Activated naive CD8-positive, alpha-beta T cell (primary cell): ENCODE measurements around the gene NLGN1.

Source experiments
- H3K27ac Mint-ChIP-seq: one replicate; pipeline ENCODE4 v1.8.0; 2021; ENCODE audit warnings: mixed read lengths
- H3K27me3 Mint-ChIP-seq: one replicate; pipeline ENCODE4 v1.8.0; 2021; ENCODE audit warnings: mixed read lengths
- H3K36me3 Mint-ChIP-seq: one replicate; pipeline ENCODE4 v1.8.0; 2021; ENCODE audit warnings: mixed read lengths
- H3K4me1 Mint-ChIP-seq: one replicate; pipeline ENCODE4 v1.8.0; 2021; ENCODE audit warnings: low read depth, mixed read lengths
- H3K4me3 Mint-ChIP-seq: one replicate; pipeline ENCODE4 v1.8.0; 2021; ENCODE audit warnings: mild to moderate bottlenecking, mixed read lengths
- H3K9me3 Mint-ChIP-seq: one replicate; pipeline ENCODE4 v1.8.0; 2021; ENCODE audit warnings: low read depth, mixed read lengths

The NLGN1 gene

DNA sequence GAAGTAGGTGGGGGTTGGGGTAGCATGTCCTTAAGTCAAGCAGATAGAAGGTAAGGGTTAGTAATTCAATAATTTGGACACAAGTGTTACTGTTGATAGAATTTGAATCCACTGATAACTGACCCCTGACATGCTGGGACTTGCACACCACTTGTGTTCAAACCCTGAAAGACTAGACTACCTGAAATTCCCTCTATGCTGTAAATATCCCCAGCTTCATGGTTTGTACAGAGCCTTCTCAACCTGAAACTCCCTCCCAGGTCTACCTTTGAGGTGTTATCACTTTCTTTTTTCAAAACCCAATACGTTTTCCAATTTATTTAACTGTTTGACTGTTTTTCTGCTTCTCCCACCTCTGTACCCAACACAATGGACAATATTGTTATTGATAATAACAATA lies 459.6 kb downstream of the NLGN1 start:
- Mint-ChIP-seq H3K4me1 (no peaks in the 10 kb centered on the region), H3K36me3 (no peaks in the 10 kb centered on the region), H3K4me3 (no peak overlapping the region), H3K27ac (no peak overlapping the region), H3K27me3 (no peaks in the 10 kb centered on the region), H3K9me3 (no peaks in the 10 kb centered on the region)

DNA sequence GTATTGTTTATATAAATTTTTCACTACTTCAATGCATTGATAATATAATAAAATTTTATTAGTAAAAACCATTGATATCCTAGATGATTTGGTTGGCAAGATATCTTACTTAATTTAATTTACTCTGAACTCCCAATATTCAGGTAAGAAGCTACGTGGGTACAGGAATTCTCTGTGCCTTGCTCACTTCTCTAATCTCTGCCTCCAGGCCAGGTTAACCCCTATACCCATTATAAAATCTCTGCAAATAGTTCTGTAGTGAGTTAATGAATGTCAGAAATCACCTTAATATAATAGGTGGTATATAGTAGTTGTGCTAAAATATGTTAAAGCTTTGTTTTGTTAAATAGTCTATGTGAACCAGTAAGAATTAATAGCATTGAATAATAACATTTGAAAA lies 465.2 kb downstream of the NLGN1 start:
- Mint-ChIP-seq H3K36me3 (no peaks in the 10 kb centered on the region), H3K9me3 (no peaks in the 10 kb centered on the region), H3K27me3 (no peaks in the 10 kb centered on the region), H3K4me3 (no peak overlapping the region), H3K27ac (no peak overlapping the region), H3K4me1 (no peaks in the 10 kb centered on the region)

DNA sequence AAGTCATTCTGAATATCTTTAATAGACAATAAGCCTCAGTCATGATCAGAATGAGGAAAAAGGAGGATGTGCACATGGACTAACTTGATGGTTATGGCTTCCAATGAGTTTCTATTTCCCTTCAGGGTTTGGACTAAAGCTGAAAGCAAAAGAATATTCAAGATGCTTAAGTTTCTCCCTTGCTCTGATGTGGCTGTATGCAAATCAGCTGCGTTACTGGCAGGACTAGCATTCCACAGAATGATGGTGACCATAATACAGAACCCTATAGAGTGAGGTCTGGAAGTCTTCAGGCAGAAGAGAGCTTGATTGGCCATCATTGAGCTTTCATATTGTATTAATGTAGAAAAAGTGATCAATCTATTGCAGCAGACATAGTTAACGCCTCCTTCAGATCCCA lies 466.0 kb downstream of the NLGN1 start:
- Mint-ChIP-seq H3K27me3 (no peaks in the 10 kb centered on the region), H3K9me3 (no peaks in the 10 kb centered on the region), H3K4me3 (no peak overlapping the region), H3K27ac (no peak overlapping the region), H3K4me1 (no peaks in the 10 kb centered on the region), H3K36me3 (no peaks in the 10 kb centered on the region)

DNA sequence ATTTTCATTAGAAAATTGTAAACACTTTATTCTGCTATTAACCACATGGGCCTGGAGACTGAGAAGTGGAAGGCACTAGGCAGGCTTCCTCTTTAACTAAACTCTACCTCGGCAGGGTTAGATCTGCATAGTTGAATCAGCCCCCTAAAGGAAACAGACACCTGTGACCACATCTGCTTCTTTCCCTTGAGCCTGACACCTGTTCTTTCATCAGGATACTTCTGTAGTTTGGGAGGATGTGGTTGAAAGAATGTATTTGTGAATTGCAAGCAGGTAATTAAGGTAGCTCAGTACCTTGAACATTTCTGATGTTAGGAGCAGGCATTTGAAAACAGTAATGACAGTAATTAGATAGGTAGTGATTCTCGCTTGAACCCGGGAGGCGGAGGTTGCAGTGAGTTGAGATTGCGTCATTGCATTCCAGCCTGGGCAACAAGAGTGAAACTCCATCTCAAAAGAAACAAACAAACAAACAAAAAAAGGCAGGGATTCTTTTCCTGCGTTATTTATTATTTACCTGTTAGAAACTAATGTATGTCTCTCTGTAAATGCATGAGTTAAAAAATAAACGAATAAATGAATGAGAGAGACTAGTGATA lies 468.5 kb downstream of the NLGN1 start:
- Mint-ChIP-seq H3K9me3 (no peaks in the 10 kb centered on the region), H3K36me3 (no peaks in the 10 kb centered on the region), H3K4me3 (no peak overlapping the region), H3K4me1 (no peaks in the 10 kb centered on the region), H3K27me3 (no peaks in the 10 kb centered on the region), H3K27ac (no peak overlapping the region)

DNA sequence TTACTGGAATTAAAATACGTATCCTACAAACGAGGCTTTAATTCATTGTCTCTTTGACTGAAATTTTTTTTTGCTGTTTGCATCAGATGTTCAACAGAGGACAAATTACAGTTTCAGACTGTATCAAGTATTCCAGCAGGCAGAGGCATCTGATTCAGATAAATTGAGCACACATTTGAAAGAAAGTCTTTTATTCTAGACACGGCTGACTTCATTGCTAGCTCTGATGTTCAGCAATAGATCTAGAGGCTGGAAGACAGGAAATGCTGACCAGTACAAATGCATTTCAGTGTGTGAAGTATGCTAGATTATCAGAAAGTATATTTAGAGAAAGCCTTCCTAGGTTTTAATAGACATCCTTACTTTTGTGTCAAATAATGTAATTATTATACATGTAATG lies 472.2 kb downstream of the NLGN1 start:
- Mint-ChIP-seq H3K9me3 (no peaks in the 10 kb centered on the region), H3K27ac (no peak overlapping the region), H3K27me3 (no peaks in the 10 kb centered on the region), H3K36me3 (no peaks in the 10 kb centered on the region), H3K4me3 (no peak overlapping the region), H3K4me1 (no peaks in the 10 kb centered on the region)

DNA sequence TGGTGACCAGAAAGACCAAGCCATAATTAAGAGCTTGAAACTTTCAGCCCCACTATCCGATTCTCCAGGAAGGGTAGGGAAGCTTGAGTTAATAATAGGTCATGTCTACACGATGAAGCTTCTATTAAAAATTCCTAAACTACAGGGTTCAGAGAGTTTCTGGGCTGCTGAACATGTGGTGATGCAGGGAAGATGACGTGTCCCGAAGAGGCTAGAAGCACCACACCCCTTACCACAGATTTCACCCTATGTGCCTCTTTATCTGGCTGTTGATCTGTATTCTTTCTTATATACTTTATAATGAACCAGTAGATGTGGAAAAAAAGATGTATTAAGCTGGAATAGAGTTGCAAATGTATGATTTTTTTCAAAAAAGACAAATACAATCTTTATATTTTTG lies 473.4 kb downstream of the NLGN1 start:
- Mint-ChIP-seq H3K27ac (no peak overlapping the region), H3K36me3 (no peaks in the 10 kb centered on the region), H3K4me3 (no peak overlapping the region), H3K27me3 (no peaks in the 10 kb centered on the region), H3K4me1 (no peaks in the 10 kb centered on the region), H3K9me3 (no peaks in the 10 kb centered on the region)

DNA sequence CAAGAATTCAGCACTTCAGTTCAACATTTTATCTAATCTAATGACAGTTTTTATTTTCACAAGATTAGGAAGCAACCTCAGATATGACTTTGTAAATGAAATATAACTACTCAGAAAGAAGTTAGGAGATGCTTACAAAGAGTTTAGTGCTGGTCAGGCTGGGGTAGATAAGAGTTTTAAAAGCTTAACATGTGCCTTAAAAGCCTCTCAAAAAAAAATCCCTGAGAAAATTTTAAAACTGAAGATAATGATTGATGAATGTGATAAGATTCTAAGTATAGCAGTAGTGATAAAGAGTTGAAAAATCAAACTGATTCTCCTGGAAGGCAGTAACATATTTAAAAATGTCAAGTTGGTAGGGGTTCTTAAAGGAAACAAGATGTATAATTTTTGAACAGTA lies 478.2 kb downstream of the NLGN1 start:
- Mint-ChIP-seq H3K27ac (no peak overlapping the region), H3K9me3 (no peaks in the 10 kb centered on the region), H3K4me3 (no peak overlapping the region), H3K4me1 (no peaks in the 10 kb centered on the region), H3K27me3 (no peaks in the 10 kb centered on the region), H3K36me3 (no peaks in the 10 kb centered on the region)

DNA sequence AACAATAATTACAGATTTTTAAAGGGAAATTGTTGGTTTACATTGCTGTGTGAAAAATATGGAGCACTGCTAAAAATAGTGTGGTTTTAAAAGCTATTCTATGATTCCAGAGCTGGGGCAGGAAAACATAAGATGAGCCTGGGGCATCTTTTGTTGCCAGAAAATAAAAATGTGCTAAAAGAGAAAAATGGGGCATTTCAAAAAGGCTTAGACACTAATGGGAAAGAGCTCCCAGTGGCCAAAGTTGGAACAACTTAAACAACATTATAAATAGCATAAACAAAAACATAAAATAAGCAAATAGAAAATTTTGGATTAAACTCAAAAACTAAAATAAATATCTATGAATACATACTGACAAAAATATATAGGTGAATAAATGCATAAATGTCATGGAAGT lies 478.9 kb downstream of the NLGN1 start:
- no peaks in the 10 kb centered on the region for H3K9me3 Mint-ChIP-seq
- no peaks in the 10 kb centered on the region for H3K4me1 Mint-ChIP-seq
- no peaks in the 10 kb centered on the region for H3K27me3 Mint-ChIP-seq
- no peak overlapping the region for H3K27ac Mint-ChIP-seq
- no peak overlapping the region for H3K4me3 Mint-ChIP-seq
- no peaks in the 10 kb centered on the region for H3K36me3 Mint-ChIP-seq

DNA sequence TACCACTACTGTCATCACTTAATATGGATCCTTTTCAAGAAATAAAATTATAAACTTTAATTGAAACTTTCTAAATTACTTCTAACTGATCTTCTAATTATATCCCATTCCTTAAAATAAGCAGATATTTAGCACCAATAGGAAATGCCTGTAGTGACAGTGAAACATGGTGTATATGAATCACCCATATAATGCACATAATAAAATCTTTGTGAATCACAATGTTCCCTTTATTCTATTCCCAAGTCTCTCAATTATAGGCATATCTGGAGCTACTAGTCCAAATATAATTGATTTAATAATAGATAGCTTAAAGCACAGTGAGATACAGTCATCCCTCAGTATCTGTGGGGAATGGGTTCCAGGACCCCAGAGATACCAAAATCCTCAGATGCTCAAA lies 490.3 kb downstream of the NLGN1 start:
- no peaks in the 10 kb centered on the region for H3K9me3 Mint-ChIP-seq
- H3K4me3 Mint-ChIP-seq = no peak overlapping the region
- no peaks in the 10 kb centered on the region for H3K27me3 Mint-ChIP-seq
- H3K36me3 Mint-ChIP-seq = no peaks in the 10 kb centered on the region
- no peaks in the 10 kb centered on the region for H3K4me1 Mint-ChIP-seq
- no peak overlapping the region for H3K27ac Mint-ChIP-seq

DNA sequence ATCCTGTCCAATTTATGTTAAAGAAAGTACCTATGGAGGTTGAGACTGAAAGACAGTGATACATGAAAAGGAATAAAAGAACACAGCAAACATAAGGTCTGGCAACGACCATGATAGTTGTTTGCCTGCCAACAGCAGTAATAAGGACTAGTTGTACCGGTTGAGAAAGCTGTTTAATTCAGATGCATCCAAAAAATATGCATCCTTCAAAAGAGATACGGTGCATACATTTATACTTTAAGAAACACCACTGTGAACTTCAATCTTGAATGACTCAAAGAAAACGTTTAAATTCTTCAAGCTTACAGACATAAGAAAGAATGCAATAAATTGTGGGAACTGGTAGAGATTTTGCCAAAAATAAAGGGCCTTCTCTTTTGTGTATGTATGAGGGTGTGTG lies 492.1 kb downstream of the NLGN1 start:
- Mint-ChIP-seq H3K9me3 (peaks cover 5% of the 10 kb centered on the region), H3K4me1 (no peaks in the 10 kb centered on the region), H3K27me3 (no peaks in the 10 kb centered on the region), H3K27ac (no peak overlapping the region), H3K4me3 (no peak overlapping the region), H3K36me3 (no peaks in the 10 kb centered on the region)

DNA sequence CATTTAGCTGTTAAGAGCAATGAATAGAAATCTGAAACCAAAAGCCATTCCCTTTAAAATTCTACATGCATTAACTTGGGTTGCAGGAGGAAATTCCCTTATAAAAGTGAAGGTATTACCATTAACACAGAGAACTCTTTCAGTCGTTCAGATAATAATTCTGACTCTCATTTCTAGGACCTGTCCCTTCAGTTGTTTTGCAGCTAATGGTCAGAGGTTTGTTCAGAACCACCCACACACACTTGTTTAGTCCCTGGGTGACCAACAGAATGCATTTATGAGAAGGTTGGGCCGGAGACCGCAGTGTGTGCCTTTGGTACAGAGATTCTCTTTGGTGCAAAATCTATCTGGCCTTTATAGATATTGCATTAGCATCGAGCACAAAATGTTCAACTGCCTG lies 492.5 kb downstream of the NLGN1 start:
- no peak overlapping the region for H3K27ac Mint-ChIP-seq
- H3K36me3 Mint-ChIP-seq = no peaks in the 10 kb centered on the region
- peaks cover 5% of the 10 kb centered on the region for H3K9me3 Mint-ChIP-seq
- H3K27me3 Mint-ChIP-seq = no peaks in the 10 kb centered on the region
- H3K4me3 Mint-ChIP-seq = no peak overlapping the region
- H3K4me1 Mint-ChIP-seq = no peaks in the 10 kb centered on the region

DNA sequence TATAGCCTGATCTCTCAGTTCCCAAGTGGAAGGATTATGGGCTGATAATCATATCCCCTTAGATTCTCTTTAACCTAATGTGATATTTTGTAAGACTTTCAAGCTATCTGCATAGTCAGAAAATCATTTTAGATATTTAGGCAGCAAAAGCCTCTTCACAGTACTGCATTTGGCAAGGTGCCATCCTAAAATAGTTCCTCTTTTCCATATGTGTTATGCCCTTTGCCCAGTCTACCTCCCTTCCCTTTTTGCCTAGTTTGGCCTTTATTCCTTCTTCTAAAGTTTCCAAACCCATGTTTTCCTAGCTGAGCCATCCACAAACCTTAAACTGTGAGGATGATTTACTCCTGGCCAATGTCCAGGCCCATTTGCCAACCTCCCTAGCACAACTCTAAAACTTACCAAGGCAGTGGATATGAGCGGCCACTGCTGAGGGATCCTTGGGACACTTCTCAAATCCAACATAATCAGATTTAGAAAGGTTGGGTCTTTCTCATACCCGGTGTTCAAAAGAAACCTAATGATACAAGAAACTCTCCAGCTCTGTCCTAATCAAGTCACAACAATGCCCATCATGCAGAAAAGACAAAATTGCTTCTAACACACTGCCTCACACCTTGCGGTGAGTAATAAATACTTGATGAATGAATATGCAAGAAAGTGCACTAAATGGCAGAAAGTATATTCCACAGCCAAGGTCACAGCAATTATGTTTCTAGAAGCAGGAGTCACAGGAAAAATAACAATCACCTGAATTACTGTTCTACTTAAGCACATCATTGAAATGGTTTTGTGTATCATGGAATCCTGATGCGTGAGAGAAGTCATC lies 493.9 kb downstream of the NLGN1 start:
- H3K4me3 Mint-ChIP-seq = no peak overlapping the region

DNA sequence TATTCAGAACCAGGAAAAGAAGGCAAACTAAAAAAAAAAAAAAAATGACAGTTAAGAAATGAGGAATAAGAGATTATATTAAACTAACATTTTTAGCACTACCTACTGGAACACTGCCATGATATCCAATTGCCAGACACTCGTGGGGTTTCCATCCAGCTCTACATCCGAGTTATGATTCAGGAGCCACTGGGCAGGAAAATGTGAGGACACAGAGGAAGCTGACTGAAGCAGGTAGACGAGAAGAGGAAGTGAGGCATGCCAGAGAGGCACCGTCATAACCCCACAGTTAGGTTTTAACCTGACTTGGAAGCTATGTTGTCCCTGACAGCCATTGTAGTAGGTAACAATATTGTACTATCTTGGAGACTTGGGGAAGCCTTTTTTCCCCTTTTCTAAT lies 495.0 kb downstream of the NLGN1 start:
- Mint-ChIP-seq H3K4me1 (no peaks in the 10 kb centered on the region), H3K27ac (no peak overlapping the region), H3K36me3 (no peaks in the 10 kb centered on the region), H3K4me3 (no peak overlapping the region), H3K9me3 (peaks cover 5% of the 10 kb centered on the region), H3K27me3 (no peaks in the 10 kb centered on the region)

More for the DNA sequence above, 493.9 kb downstream of the NLGN1 start:
- Mint-ChIP-seq H3K36me3 (no peaks in the 10 kb centered on the region), H3K27me3 (no peaks in the 10 kb centered on the region), H3K9me3 (peaks cover 5% of the 10 kb centered on the region), H3K27ac (no peak overlapping the region), H3K4me1 (no peaks in the 10 kb centered on the region)

DNA sequence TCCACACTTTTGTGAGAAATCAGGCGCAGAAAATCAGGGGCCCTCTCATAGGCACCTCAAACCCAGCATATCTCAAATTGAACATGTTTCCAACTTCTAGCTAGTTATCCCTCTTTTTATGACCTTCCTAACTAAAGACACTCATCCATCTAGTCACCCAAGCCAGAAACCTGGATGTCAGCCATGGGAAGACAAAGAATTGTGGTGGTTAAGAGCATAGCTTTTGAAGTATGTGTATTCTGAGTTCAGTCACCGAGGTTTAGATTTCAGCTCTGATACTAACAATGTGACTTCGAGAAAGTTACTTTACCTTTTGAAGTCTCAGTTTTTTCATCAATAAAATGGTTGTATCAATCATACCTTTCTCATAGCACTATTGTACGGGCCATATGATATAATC lies 495.5 kb downstream of the NLGN1 start:
- no peaks in the 10 kb centered on the region for H3K36me3 Mint-ChIP-seq
- no peaks in the 10 kb centered on the region for H3K4me1 Mint-ChIP-seq
- no peak overlapping the region for H3K27ac Mint-ChIP-seq
- no peak overlapping the region for H3K4me3 Mint-ChIP-seq
- no peaks in the 10 kb centered on the region for H3K27me3 Mint-ChIP-seq
- H3K9me3 Mint-ChIP-seq = peaks cover 5% of the 10 kb centered on the region

DNA sequence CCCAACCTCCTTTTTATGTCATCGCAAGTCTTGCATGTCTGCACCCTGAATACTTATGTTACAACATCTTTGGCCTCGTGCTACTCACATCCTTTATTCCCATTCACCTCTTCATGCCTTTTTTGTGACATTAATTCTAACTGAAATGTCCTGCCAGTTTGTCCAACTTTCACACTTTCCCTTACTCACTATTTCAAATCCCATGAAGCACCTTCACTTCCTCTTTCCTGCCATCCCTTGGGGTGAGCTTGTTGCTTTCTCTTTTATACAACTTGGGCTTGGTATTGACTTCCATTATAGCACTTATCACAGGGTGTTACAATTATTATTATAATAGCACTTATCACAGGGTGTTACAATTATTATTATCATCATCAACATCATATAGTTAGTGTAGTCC lies 496.3 kb downstream of the NLGN1 start:
- no peak overlapping the region for H3K4me3 Mint-ChIP-seq

DNA sequence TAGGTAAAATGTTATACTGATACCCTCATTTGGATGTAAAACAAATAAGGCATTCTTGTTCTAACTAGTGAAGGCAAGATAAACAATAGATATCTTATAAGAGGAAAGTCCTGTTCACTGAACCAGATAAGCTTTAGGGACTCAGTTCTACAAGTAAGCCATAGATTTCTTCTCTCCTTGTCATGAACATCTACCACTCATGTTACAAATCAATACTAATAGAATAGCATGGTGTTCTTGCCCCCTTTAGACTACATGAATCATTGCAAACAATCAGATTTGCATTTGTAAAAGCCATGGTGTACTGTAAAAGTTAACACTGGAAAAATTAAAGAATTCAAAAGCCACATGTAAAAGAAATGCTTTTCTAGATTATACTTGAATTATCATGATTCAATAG lies 500.1 kb downstream of the NLGN1 start:
- Mint-ChIP-seq H3K4me1 (no peaks in the 10 kb centered on the region), H3K4me3 (no peak overlapping the region), H3K27me3 (no peaks in the 10 kb centered on the region), H3K36me3 (no peaks in the 10 kb centered on the region), H3K27ac (no peak overlapping the region), H3K9me3 (peaks cover 5% of the 10 kb centered on the region)

More for the DNA sequence above, 496.3 kb downstream of the NLGN1 start:
- Mint-ChIP-seq H3K36me3 (no peaks in the 10 kb centered on the region), H3K27me3 (no peaks in the 10 kb centered on the region), H3K4me1 (no peaks in the 10 kb centered on the region), H3K27ac (no peak overlapping the region), H3K9me3 (peaks cover 5% of the 10 kb centered on the region)
